HG02852 (cell line): Measurements from ENCODE around the gene NAPA.
"Not testable (repeated sequence)": the region's sequence is repeated elsewhere in the genome, so short reads cannot be mapped to it uniquely, and the experiment has no call there.

Experiments
- ATAC-seq: cut with Tn5 transposase; IDR thresholded peaks from one replicate; pipeline ENCODE4 v1.9.1; 2021; ENCODE audit warnings: mild to moderate bottlenecking, moderate library complexity; ENCODE audit not compliant: unreplicated experiment

NAPA gene

GRCh38 chr19:47487551-47488515 is 27.0 kb downstream of the NAPA start:
- no peak for ATAC-seq

- ATAC-seq = no peak
Measured at GRCh38 chr19:47486900-47487299, 28.0 kb downstream of the NAPA start.

DNA sequence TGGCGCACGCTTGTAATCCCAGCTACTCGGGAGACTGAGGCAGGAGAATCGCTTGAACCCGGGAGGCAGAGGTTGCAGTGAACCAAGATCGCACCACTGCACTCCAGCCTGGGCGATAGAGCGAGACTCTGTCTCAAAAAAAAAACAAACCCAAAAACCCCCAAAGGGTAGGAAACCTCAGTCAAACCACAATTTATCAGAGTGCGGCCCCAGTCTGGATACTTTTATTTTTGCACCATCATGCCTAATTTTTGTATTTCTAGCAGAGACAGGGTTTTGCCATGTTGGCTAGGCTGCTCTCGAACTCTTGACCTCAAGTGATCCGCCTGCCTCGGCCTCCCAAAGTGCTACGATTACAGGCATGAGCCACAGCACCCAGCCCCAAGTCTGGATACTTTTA is 28.6 kb downstream of the NAPA start:
- ATAC-seq = not testable (repeated sequence)

DNA sequence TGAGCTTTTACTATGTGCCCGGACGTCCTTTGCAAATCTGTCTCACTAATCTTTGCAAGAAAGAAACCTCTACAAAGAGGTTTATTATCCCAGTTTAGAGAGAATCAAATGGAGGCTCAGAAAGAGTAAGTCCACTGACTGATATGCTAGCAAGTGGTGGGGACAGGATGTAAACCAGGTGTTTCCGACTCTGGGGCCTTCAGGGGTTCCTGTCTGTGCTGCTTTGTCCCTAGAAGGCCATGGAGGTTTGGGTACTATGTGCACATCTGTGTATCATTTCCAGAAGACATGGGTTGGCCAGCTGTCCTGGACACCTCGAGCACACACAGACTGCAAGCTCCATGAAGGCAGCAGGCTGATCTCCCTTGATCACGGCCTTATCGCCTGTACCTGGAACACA is 29.7 kb downstream of the NAPA start:
- no peak for ATAC-seq

GRCh38 chr19:47483800-47484690 is 30.8 kb downstream of the NAPA start, which contains the start of gene KPTN:
TSS of gene KPTN (minus strand) at chr19:47484219. CDS start at chr19:47484160, 59 bp downstream.
- ATAC-seq = peak; percentile 62

DNA sequence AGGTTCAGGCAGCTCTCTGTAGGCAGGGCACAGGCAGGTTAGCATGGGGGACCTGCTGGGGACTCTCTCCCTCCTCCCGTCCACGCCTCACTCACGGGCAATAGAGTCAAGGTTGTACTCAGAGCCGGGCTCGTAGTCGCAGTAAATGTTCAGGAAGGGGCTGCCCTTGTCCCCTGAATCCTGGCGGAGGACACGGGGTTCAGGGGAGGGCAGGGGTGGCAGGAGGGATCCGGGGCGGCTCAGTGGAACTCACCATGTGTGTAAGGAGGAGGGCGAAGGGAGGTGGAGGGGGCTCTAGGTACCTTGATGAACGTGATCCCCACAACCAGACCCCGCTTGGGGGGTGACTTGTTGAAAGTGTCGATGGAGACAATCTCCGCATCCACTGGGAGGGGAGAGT is 31.7 kb downstream of the NAPA start:
- ATAC-seq = no peak

- ATAC-seq = no peak
Measured at GRCh38 chr19:47481460-47482052, 33.3 kb downstream of the NAPA start.

DNA sequence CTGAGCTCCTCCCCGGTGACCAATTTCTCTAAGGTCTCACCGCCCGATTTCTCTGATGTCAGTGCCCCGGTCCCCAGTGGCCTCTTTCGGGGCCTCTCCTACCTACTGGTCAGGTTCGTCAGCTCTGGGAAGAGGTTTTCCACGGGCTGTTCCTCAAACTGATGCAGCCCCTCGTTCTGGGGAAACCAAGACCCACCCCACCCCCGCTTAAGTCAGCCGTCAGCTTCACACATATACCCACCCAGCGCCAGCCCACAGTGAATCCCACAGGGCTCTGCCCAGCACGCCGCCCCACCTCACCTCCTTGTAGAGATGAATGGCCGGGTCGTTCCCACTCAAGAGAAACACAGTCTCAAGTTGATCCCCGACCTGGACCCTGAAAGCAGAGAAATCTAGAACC is 34.2 kb downstream of the NAPA start:
- no peak for ATAC-seq

DNA sequence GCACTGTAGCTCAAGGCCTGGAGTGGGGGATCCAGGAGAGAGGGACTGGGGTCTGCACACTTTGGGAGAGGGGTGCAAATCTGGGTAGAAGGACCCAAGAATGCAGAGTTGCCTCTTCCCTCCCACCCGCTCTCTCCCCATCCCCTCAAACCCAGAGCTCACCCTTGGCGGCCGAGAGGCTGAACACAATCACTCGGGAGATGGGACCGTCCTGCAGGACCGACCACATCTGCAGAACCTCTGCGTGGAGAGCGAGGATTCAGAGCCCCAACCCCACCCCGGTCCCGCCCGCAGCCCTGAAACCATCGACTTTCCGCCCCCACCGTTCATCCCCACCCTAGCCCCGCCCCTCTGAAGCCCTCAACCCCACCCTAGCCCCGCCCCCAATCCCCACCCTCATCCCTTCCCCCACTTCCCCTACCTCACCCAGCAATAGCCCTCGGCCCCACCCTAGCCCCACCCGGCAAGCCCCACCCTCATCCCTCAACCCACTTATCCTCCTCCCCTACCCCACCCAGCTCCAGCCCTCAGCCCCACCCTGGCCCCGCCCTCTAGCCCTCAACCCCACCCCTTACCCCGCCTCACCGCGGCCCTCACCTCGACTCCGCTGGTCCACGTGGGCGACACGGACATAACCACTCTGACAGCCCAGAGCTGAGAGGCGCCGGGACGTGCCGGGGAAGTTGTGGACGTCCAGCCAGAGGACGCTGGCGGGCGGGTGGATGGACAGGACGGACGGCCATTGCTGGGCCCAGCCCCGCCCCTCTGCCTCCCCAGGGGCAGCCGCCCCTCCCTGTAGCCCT is 35.0 kb downstream of the NAPA start:
- ATAC-seq = no peak

- ATAC-seq = no peak
Measured at GRCh38 chr19:47476438-47476972, 38.4 kb downstream of the NAPA start.

DNA sequence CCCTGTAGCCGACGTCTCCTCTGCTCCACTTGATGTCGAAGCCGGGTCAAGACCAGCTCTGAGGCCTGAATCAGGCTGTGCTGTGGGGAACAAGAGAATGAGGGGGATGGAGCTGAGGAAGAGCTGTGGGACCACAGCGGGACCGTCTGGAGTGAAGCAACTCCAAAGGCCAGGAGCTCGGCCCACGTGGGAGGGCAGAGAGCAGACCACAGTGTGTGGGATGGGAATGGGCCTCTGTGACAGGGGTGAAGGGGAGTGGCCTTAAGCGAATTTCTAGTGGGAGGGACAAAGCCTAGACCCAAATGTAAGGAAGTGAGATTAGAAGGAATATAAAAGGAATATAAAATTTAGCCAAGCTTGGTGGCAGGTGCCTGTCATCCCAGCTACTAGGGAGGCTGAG is 39.4 kb downstream of the NAPA start:
- ATAC-seq = no peak

- ATAC-seq = no peak
Measured at GRCh38 chr19:47473336-47473735, 41.5 kb downstream of the NAPA start.

DNA sequence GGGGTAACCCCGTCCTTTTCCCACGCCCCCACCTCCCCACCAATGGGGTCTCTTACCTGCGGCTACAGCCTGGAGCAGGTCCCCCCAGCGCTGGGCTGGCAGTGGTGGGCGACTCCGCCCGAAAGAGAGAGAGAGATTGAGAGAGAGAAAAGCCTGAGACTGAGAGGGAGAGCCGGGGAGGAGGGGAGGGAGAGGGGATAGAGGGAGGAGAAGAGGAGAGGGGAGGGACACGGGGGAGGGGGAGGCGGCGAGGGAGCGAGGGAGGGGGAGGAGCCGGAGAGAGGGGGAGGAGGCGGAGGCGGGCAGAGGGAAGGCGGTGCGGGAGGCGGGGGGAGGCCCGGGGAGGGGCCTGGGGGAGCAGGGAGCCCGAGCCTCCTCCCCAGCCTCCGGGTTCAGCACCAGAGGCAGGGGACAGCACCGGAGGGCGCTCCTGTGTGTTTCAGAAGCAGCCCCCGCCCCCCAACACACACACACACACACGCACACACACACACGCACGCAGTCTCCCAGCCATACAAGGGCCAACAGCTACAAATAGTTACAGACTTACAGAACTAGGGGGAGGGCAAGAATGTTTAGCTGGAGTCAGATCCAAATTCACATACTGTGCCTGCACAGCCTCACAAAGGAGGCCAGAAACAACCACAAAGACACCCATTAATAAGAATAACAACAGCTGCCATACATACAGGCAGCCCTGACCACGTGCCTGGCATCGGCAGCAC is 43.0 kb downstream of the NAPA start, which contains the start of gene SLC8A2:
TSS of gene SLC8A2 (minus strand) at position 161 of the 725 bp plus-strand sequence. CDS start 5,490 bp downstream, outside the sequence.
- no peak for ATAC-seq

GRCh38 chr19:47471381-47471732 is 43.5 kb downstream of the NAPA start:
- ATAC-seq = no peak

DNA sequence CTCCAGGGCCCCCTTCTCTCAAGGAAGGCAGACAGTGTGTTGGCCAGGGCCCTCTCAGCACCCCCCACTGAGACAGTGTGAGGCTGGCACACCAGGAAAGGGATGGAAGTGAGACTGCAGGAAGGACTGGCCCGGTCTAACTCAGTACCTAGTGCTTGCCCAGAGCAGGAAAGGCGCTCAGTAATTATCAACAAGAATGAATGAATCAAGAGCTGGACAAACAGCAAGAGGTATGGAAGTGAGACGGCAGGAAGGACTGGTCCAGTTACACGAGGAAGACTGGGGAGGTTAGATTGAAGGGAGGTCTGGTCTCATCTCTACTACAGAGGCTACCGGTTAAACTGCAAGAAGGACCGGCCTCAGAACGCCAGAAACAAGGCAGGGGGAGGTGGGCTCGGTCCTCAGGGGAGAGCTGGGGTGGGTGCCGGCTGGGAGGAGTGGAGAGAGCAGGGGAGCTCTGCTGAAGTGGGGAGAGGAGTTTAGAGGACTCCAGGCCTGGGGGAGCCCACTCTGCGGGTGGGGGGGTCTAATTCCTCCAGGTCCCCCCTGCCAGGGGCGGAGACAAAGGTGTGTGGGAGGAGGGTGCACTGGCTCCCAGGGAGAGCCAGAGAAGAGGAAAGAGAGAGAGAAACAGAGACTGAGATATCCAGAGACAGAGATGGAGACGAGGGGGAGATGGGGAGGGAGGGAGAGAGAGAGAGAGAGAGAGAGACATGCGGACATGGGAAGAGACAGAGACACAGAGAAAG is 44.2 kb downstream of the NAPA start:
- no peak for ATAC-seq

DNA sequence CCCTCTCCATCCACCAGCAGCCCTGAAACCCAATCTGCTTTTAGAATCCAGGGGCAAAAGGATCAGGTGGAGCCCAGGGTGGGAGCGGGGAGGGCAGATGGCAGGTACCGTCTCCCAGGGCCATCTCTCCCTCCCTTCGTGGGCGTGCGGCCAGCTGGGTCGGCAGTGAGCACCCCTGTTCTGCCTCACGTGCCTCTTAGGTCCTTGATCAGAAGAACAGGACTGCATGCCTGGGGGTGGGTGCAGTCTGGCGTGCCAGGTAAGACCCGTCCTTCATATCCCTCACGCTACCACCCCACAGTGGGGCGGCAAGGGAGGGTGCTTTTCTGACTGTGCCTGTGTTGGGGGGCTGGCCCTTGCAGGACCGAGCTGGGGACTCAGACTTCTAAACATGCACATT is 45.1 kb downstream of the NAPA start:
- ATAC-seq = no peak

- no peak for ATAC-seq
Measured at GRCh38 chr19:47469363-47469700, 45.5 kb downstream of the NAPA start.

GRCh38 chr19:47467914-47468313 is 46.9 kb downstream of the NAPA start:
- no peak for ATAC-seq

DNA sequence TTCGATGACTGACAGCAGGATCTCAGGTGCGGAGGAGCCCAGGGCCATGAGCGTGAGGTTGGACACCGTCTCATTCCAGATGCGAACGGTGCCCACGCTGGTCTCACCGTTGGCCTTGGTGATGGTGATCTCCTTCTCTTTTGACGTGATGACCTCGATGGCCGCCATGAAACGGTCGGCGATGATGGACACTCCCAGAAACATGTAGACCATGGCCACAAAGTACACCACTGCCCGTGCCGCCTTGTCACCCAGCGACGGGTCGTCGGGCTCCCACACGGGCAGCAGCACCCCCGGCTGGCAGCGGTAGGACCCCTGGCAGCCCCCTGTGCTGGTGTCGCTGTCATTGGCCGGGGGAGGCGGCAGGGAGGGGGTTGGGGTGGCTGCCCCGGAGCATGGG is 48.9 kb downstream of the NAPA start:
- no peak for ATAC-seq
